HG03558 (cell line): ENCODE measurements around the gene CHD8.
"Not testable (repeated sequence)": the region's sequence is repeated elsewhere in the genome, so short reads cannot be mapped to it uniquely, and the experiment has no call there.

Source experiments
- ATAC-seq: cut with Tn5 transposase; IDR thresholded peaks from one replicate; pipeline ENCODE4 v1.9.1; 2021; ENCODE audit warnings: moderate number of reproducible peaks; ENCODE audit not compliant: unreplicated experiment; ENCODE audit errors: extremely low read depth

CHD8 gene

GRCh38 chr14:21455912-21456667 lies at the start of gene CHD8:
Gene CHD8 (minus strand): TSS chr14:21456123. CDS start chr14:21431643, 24,480 bp downstream.
- ATAC-seq, result peak; percentile 93

GRCh38 chr14:21505012-21505553 lies 49.2 kb upstream of the CHD8 start:
- peak; percentile 75 for ATAC-seq

GRCh38 chr14:21503376-21503775 lies 47.5 kb upstream of the CHD8 start:
- ATAC-seq, result no peak

- no peak for ATAC-seq
Measured at GRCh38 chr14:21501568-21501967, 45.6 kb upstream of the CHD8 start.

DNA sequence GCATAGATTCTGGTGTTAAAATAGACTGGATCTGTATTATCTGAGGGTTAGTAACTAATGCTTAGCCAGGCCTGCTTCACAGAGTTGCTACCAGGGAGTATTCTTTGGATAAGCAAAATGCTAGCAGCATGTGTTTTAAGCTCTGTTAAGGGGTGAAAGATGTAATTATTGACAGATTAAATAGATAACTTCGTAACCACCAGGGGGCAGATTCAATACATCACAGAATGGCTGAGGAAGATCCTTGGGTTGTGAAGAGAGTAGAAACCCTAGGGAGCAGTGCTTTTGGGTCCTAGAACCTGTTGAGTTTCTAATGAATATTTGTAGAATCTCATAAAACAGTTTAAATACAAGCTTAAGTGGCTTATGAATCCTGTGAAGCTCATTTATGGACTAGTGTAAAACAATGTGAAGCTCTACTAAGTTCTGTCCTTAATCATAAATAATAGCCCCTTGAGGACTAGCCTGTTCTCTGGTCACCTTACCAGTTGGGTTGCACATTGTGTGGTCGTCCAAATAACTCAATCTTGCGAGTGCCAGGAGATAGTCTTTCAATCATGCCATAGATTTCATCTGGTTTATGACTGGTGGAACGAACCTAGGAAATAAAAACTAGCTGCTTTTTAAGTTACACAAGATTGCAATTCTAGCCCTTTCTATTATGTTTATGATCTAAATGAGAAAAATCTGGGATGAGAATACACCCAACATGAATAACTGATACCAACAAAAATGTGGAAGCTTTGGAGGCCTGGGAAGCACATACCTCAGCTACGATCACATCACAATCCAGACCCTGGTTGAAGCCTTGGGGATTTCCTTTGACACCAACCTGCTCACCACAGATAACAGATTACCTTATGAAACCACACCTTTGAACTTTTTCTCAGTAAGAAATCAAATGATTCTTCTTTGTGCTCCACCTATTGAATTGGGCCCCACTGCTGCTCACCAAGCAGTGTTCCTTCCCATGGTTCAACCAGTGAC lies 42.9 kb upstream of the CHD8 start:
- no peak for ATAC-seq

- ATAC-seq, result no peak
Measured at GRCh38 chr14:21496453-21496852, 40.5 kb upstream of the CHD8 start.

- no peak for ATAC-seq
Measured at GRCh38 chr14:21494902-21495762, 39.2 kb upstream of the CHD8 start.

- ATAC-seq, result no peak
Measured at GRCh38 chr14:21486640-21487087, 30.7 kb upstream of the CHD8 start.

DNA sequence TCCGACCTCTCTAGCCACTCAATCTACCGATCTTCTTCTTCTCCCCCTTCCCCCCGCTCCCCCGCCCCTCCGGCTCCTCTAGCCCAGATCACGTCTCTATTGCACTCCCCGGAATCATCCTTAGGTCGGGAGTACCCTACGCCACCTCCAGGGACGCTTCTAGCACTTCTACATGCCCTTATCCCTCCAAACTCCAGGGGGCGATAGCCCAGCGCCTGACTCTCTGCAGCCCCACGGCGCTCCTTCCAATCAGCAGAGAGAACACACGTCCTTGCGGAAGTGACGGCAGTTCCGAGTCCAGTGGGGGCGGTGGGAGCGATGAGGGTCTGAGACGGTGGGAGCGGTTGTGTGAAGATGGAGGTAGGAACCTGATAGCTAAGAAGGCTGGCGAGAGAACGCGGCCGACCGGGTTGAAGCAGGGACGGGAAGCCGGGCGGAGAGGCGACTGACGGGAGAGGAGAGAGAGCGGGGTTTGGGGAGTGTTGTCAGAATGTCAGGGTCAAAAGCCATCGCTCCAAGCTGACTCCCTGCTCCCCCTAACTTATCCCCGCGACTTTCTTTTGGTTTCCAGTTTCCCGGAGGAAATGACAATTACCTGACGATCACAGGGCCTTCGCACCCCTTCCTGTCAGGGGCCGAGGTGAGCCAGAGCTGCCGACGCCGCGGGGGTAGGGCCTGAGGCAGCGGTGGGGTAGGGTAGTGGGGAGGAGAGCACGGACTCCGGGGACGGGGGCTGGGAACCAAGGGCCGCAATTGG lies 21.2 kb upstream of the CHD8 start, which contains the start of the genes RAB2B and TOX4:
TSS of gene RAB2B (minus strand) at position 35 of the 757 bp plus-strand sequence. CDS start 87 bp downstream, outside the sequence.
TSS of gene TOX4 (plus strand) at position 271 of the 757 bp plus-strand sequence. CDS start at position 355, 84 bp downstream.
- ATAC-seq, result peak; percentile 99

GRCh38 chr14:21476523-21476924 lies 20.6 kb upstream of the CHD8 start:
- ATAC-seq, result no peak

DNA sequence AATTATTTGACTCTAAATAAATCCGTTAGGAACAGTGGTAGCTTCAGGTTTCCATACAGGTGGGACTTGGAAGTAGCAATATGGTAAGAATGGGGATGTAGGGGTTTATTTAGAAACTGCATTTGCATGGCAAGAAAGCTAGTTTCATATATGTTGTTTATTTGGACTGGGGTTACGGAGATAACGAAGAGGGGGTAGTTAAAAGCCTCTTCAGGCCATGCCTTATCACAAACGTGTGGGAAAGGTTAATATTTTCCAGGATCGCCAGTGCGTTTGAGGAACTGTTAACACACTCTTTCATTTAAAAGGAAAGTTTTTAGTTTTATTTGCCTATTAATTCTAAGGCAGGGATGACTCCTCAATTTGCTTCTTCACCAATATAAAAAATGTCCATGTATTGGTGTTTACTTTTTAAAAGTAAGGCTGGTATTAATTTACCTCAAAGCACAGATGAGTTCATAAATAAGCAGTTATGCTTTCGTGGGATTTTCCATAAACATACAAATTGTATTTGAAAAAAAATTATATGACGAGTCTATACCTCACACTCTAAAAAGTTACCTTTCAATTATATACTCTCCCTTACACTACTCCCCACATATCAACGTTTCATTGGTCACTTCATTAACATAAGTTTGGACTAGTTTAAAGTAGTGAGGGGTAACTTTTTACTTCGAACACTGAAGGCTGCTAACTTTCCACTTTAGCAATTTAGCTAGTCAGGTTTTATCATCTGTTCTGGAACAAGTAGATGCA lies 20.0 kb upstream of the CHD8 start:
- ATAC-seq, result no peak

- no peak for ATAC-seq
Measured at GRCh38 chr14:21467616-21468015, 11.7 kb upstream of the CHD8 start.

- ATAC-seq, result no peak
Measured at GRCh38 chr14:21455592-21455911, 371 bp downstream of the CHD8 start.

DNA sequence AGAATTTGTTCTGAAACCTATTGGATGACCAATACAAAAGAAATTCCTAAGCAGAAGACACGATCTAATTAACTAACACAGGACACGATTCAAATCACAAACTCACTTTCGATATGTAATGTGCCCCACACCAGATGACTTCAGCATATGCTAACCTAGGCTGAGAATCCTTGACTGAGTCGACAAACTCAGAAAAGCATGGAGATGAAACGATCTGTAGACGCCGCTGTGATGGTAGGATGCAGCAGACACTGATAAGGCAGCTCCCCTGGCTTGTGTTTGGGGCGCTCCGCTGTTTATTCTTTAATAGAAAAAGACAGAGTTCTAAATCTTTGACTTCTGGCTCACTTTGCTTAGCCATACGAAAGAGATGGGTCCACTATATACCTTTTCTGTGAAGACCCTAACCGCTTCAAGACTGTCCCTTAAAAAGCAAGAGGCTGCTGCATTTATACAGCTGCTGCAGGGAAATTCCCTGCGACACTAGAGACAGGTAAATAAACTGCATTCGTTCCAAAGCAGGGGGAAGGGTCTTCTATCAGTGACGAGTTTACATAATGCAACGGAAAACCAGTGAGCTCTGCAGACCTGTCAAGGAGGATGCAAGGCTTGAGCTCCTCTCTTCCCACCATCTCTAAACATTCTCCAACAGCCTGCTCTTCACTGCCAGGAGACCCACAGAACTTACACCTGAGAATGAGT lies 929 bp downstream of the CHD8 start:
- ATAC-seq, result no peak

DNA sequence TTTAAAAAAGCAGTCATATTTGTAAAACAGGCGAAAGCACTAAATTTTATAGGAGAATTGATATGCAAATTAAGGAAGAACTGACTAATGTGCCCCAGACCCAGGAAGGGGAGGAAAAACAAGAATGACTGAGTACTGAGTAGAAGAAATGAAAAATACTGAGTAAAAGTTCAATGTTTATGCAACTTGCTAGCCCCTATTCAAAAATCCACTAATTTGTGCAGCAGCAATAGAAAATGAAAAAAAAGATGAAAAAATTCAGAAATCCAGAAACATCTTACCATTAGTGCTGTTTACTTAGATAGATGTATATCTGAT lies 6.1 kb downstream of the CHD8 start:
- ATAC-seq, result no peak

- ATAC-seq, result not testable (repeated sequence)
Measured at GRCh38 chr14:21442657-21443056, 13.3 kb downstream of the CHD8 start.

GRCh38 chr14:21440859-21441258 lies 15.1 kb downstream of the CHD8 start:
- ATAC-seq, result no peak
